Brain microvascular endothelial cell (primary cell): ENCODE data around the gene AP1S1.

Source experiments
- DNase-seq: peaks from one replicate; pipeline ENCODE4 v3.0.0-alpha.2; 2020
- H3K27ac ChIP-seq: fragments of 250-450 bp; sonication (Bioruptor Pico); 2 replicates; pipeline ENCODE4 v1.5.1; 2020; ENCODE audit warnings: mild to moderate bottlenecking, moderate library complexity
- H3K27me3 ChIP-seq: fragments of 250-450 bp; sonication (Bioruptor Pico); replicated peaks from 2 replicates; pipeline ENCODE4 v1.5.1; 2020; ENCODE audit warnings: mild to moderate bottlenecking
- H3K36me3 ChIP-seq: fragments of 250-450 bp; sonication (Bioruptor Pico); replicated peaks from 2 replicates; pipeline ENCODE4 v1.5.1; 2020; ENCODE audit warnings: mild to moderate bottlenecking
- H3K4me3 ChIP-seq: 2 replicates; pipeline ENCODE4 v1.5.1; 2011; ENCODE audit warnings: low read depth, mild to moderate bottlenecking, control low read depth, low read length, moderate library complexity
- in situ Hi-C: cut with HindIII; loops from 2 replicates; pipeline ENCODE4 v1.10.0; 2017; ENCODE audit warnings: low sequenced_read_pairs, low pct_ligation_motif_present
- TF ChIP-seq, protein P1 (sequence below): IDR thresholded peaks from 2 replicates; pipeline ENCODE4 v1.5.1; 2011; ENCODE audit warnings: low read depth, mild to moderate bottlenecking, moderate library complexity, low read length, control low read depth, inconsistent platforms; ENCODE audit errors: missing control alignments

Gene AP1S1

DNA sequence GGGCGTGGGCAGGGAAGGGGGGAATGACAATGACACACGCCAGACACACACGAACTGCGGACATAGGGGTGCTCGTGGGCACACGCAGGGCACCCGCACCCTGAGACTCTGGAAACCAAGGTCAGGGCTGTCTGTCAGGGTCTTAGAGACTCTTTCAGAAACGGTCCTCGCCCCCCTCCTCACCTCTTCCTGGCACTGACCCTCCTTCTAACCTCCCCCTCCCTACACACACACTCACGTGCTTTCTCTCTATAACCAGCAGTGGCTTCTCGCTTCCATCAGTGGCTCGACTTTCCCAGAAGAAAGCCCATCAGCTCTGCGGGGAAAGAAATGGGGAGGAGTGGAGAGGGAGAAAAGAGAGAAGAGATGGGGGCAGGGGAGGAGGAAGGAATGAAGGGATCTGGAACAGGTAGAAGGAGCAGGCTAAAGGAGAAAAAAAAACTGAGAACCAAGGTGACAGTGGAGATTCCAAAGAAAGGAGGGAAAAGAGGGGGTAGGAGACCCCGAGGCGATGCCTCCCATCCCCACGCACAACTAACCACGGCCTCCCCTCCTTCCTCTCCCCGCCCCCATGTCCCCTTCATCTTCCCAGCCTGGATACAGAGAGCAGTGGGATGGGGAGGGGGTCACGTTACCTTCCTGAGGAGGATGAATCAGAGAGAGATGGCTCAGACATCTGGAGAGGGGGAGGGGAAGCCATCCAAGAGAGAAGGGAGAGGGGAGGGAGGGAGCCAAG is 12.8 kb downstream of the AP1S1 start:
- in situ Hi-C loops: loop anchor here (25.0 kb wide), 1 partner anchor 120 kb away; no protein-coding TSS in a partner anchor
- no peak overlapping the region for H3K4me3 ChIP-seq
- no peaks in the 10 kb centered on the region for H3K36me3 ChIP-seq
- peaks cover 53% of the 10 kb centered on the region for H3K27me3 ChIP-seq
- H3K27ac ChIP-seq: no peak overlapping the region
- DNase-seq: no peak
- TF ChIP-seq, protein P1, sequence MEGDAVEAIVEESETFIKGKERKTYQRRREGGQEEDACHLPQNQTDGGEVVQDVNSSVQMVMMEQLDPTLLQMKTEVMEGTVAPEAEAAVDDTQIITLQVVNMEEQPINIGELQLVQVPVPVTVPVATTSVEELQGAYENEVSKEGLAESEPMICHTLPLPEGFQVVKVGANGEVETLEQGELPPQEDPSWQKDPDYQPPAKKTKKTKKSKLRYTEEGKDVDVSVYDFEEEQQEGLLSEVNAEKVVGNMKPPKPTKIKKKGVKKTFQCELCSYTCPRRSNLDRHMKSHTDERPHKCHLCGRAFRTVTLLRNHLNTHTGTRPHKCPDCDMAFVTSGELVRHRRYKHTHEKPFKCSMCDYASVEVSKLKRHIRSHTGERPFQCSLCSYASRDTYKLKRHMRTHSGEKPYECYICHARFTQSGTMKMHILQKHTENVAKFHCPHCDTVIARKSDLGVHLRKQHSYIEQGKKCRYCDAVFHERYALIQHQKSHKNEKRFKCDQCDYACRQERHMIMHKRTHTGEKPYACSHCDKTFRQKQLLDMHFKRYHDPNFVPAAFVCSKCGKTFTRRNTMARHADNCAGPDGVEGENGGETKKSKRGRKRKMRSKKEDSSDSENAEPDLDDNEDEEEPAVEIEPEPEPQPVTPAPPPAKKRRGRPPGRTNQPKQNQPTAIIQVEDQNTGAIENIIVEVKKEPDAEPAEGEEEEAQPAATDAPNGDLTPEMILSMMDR: no peak

DNA sequence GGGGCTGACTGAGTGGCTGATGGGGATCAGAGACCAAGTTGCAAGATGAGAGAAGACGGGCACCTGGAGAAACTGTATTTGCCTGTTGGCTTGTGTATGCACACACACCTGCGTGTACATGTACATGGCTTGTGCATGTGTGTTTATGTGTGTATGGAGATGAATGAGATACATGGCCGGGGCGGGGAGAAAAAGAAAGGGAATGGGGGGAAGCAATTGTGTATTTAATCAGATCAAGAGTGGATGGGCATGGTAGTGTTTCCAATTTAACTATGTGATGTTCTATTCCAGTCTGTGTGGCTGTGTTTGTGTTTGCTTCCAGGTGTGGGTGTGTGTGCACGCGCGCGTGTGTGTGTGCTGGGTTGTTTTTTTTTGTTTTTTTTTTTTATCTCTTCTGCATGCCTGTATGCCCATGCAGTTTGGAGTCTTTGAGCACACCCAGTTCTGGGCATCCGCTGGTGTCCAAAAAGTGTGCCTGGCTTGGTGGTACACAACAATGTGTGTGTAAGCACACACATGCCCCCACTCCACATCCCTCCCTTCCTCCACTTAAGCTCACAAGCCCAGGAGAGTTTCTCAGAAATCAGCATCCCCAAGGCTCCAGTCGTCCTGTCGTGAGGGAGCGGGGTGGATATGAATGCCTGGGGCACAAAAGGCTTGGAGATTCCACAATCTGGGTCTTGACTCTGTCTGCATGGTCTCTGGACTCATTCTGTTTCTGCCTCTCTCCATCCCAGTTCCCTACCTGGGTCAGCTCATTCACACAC is 13.6 kb downstream of the AP1S1 start:
- peaks cover 61% of the 10 kb centered on the region for H3K27me3 ChIP-seq
- H3K36me3 ChIP-seq: no peaks in the 10 kb centered on the region
- H3K27ac ChIP-seq: no peak overlapping the region
- DNase-seq: no peak
- TF ChIP-seq, protein P1: no peak
- H3K4me3 ChIP-seq: no peak overlapping the region
- in situ Hi-C loops: loop anchor here (25.0 kb wide), 1 partner anchor 119 kb away; no protein-coding TSS in a partner anchor

GRCh38 chr7:101168412-101169049 is 14.3 kb downstream of the AP1S1 start:
- no peak for DNase-seq
- Histone ChIP-seq H3K4me3 (no peak overlapping the region), H3K27me3 (peaks cover 63% of the 10 kb centered on the region), H3K36me3 (no peaks in the 10 kb centered on the region), H3K27ac (no peak overlapping the region)
- in situ Hi-C loops: loop anchor here (25.0 kb wide), 1 partner anchor 119 kb away; no protein-coding TSS in a partner anchor
- TF ChIP-seq, protein P1: no peak

DNA sequence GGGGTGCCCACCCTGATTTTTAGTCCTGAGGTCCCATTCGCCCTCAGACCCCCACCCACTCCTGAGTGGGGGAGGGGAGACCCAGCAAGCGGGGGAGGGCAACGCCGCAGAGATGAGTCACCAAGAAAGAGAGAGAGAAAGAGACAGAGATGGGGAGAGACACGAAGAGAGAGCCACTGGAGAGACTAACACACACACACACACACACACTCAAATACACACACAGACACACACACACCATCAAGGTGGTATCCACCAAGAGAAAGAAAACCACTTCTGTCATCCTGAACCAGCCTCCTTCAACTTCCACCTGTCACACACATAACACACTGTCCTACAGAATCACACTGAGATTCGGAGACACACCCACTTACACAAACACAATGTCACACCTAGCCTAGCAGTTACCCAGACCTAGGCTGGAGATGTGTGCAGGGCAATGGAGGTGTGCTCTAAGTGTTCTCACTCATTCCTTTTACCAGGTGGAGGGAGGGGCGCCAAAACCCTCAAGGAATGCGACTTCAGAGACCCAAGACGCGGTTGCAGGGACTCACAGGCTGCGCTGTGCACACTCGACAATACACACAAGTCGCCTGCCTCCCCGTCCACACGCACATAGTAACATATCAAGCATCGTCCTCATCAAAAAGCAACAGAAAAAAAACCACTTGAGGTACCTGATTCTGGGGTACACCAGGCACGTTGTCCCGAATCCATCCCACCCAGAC is 15.0 kb downstream of the AP1S1 start:
- no peak for DNase-seq
- TF ChIP-seq, protein P1: no peak
- Histone ChIP-seq H3K27ac (no peak overlapping the region), H3K27me3 (peaks cover 64% of the 10 kb centered on the region), H3K36me3 (no peaks in the 10 kb centered on the region), H3K4me3 (no peak overlapping the region)
- in situ Hi-C loops: loop anchor here (25.0 kb wide), 1 partner anchor 118 kb away; no protein-coding TSS in a partner anchor

GRCh38 chr7:101169838-101170551 is 15.7 kb downstream of the AP1S1 start:
- H3K4me3 ChIP-seq: no peak overlapping the region

More at GRCh38 chr7:101169838-101170551, 15.7 kb downstream of the AP1S1 start:
- TF ChIP-seq, protein P1: peak; percentile 97
- in situ Hi-C loops: loop anchor here (25.0 kb wide), 1 partner anchor 117 kb away; no protein-coding TSS in a partner anchor
- no peaks in the 10 kb centered on the region for H3K36me3 ChIP-seq
- H3K27me3 ChIP-seq: peaks cover 65% of the 10 kb centered on the region
- DNase-seq: peak; percentile 49
- no peak overlapping the region for H3K27ac ChIP-seq
